Measurements from ENCODE around the gene TXK. TPM values are rescaled to one million over a fixed set of nuclear protein-coding genes. Genes with fewer than 3 reads are reported as not detected.

TXK gene
- total RNA-seq, 4 donors from 2014 or later, result 1.7 to 5.2 (median 3.5) TPM

DNA sequence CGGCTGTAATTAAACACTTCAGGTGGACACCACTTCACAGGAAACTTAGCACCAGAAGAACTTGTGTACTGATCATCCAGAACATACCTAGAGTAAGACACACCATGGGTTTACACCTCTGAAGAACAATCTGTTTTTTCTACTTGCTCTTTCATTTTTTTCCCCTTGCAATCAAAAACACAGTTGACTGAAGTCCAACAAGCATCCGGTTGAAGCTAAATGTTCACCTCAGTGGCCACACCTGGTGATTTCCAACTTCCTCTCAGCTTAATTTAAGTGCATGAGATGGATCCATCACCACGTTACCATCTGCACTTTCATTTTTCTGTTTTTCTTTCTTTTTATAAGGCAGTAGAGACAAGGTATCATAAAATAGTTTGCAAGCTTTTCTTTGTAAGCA, 4.9 kb upstream of the TXK start:
- Histone ChIP-seq H3K4me3 (no peak overlapping the region), H3K27ac (peak overlapping the region in 1 of 4 donors; percentile 1), H3K36me3 (peaks cover 0 to 53% (median 4%) of the 10 kb centered on the region in 3 donors), H3K4me1 (no peaks in the 10 kb centered on the region), H3K9me3 (no peaks in the 10 kb centered on the region), H3K27me3 (no peaks in the 10 kb centered on the region)
- no peak for TF ChIP-seq POLR2A (IDR thresholded peaks at IDR 0.05)
- TF ChIP-seq, protein P1, sequence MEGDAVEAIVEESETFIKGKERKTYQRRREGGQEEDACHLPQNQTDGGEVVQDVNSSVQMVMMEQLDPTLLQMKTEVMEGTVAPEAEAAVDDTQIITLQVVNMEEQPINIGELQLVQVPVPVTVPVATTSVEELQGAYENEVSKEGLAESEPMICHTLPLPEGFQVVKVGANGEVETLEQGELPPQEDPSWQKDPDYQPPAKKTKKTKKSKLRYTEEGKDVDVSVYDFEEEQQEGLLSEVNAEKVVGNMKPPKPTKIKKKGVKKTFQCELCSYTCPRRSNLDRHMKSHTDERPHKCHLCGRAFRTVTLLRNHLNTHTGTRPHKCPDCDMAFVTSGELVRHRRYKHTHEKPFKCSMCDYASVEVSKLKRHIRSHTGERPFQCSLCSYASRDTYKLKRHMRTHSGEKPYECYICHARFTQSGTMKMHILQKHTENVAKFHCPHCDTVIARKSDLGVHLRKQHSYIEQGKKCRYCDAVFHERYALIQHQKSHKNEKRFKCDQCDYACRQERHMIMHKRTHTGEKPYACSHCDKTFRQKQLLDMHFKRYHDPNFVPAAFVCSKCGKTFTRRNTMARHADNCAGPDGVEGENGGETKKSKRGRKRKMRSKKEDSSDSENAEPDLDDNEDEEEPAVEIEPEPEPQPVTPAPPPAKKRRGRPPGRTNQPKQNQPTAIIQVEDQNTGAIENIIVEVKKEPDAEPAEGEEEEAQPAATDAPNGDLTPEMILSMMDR (IDR thresholded peaks at IDR 0.05), result no peak
- no peak for DNase-seq
- 66 to 70% methylated on average over 3 of the region's 3 CpGs for whole genome bisulfite sequencing, 2 donors
- intact Hi-C loops (cut with DNase I), result no loop called here

GRCh38 chr4:48138511-48138910, 4.5 kb upstream of the TXK start:
- intact Hi-C loops (cut with DNase I), result no loop called here
- Histone ChIP-seq H3K27ac (peak overlapping the region in 1 of 4 donors; percentile 1), H3K4me3 (no peak overlapping the region), H3K27me3 (no peaks in the 10 kb centered on the region), H3K9me3 (no peaks in the 10 kb centered on the region), H3K4me1 (no peaks in the 10 kb centered on the region), H3K36me3 (peaks cover 0 to 49% (median 4%) of the 10 kb centered on the region in 3 donors)
- TF ChIP-seq POLR2A (IDR thresholded peaks at IDR 0.05), result no peak
- TF ChIP-seq, protein P1 (IDR thresholded peaks at IDR 0.05), result no peak
- 86 to 91% methylated on average over 7 of the region's 7 CpGs for WGBS, 2 donors
- no peak for DNase-seq

GRCh38 chr4:48137846-48138245, 3.8 kb upstream of the TXK start:
- no peaks in the 10 kb centered on the region for H3K9me3 ChIP-seq
- no peak for TF ChIP-seq POLR2A (IDR thresholded peaks at IDR 0.05)
- no peak overlapping the region for H3K4me3 ChIP-seq
- DNase-seq, result no peak
- intact Hi-C loops (cut with DNase I), result no loop called here
- H3K36me3 ChIP-seq, result peaks cover 0 to 48% (median 4%) of the 10 kb centered on the region in 3 donors
- no peaks in the 10 kb centered on the region for H3K4me1 ChIP-seq
- H3K27me3 ChIP-seq, result no peaks in the 10 kb centered on the region
- peak overlapping the region in 1 of 4 donors; percentile 1 for H3K27ac ChIP-seq

- Histone ChIP-seq H3K4me3 (no peak overlapping the region), H3K36me3 (peaks cover 0 to 41% (median 4%) of the 10 kb centered on the region in 3 donors), H3K9me3 (no peaks in the 10 kb centered on the region), H3K4me1 (peaks cover 0 to 6% (median 0%) of the 10 kb centered on the region in 3 donors), H3K27me3 (no peaks in the 10 kb centered on the region), H3K27ac (no peak overlapping the region)
- intact Hi-C loops (cut with DNase I), result no loop called here
- no peak for TF ChIP-seq POLR2A (IDR thresholded peaks at IDR 0.05)
- TF ChIP-seq, protein P1 (IDR thresholded peaks at IDR 0.05), result no peak
- DNase-seq, result no peak
These were observed 381 bp downstream of the TXK start for GRCh38 chr4:48133669-48134068.

- DNase-seq, result no peak
- Histone ChIP-seq H3K4me1 (peaks cover 3 to 22% (median 6%) of the 10 kb centered on the region in 3 donors), H3K9me3 (no peaks in the 10 kb centered on the region), H3K27me3 (no peaks in the 10 kb centered on the region), H3K27ac (no peak overlapping the region), H3K36me3 (peaks cover 0 to 22% (median 4%) of the 10 kb centered on the region in 3 donors), H3K4me3 (no peak overlapping the region)
- TF ChIP-seq, protein P1 (IDR thresholded peaks at IDR 0.05), result no peak
- TF ChIP-seq POLR2A (IDR thresholded peaks at IDR 0.05), result no peak
- 54 to 63% methylated on average over 4 of the region's 4 CpGs for WGBS, 2 donors
- intact Hi-C loops (cut with DNase I), result no loop called here
These were observed 2.3 kb downstream of the TXK start for GRCh38 chr4:48131736-48132135.

GRCh38 chr4:48130100-48130499, 4.0 kb downstream of the TXK start:
- H3K36me3 ChIP-seq, result peaks cover 0 to 6% (median 0%) of the 10 kb centered on the region in 3 donors
- no peaks in the 10 kb centered on the region for H3K27me3 ChIP-seq
- no peaks in the 10 kb centered on the region for H3K9me3 ChIP-seq
- H3K4me1 ChIP-seq, result peaks cover 3 to 22% (median 6%) of the 10 kb centered on the region in 3 donors
- intact Hi-C loops (cut with DNase I), result no loop called here
- TF ChIP-seq, protein P1 (IDR thresholded peaks at IDR 0.05), result no peak
- no peak for TF ChIP-seq POLR2A (IDR thresholded peaks at IDR 0.05)
- 92 to 97% methylated on average over 3 to 4 of the region's 7 CpGs for WGBS, 2 donors
- DNase-seq, result no peak
- no peak overlapping the region for H3K4me3 ChIP-seq
- no peak overlapping the region for H3K27ac ChIP-seq
